ENCODE measurements around the gene ALOXE3.
A peak's percentile ranks its signal among the peaks of the same experiment; 100 is the strongest.

ALOXE3 gene

DNA sequence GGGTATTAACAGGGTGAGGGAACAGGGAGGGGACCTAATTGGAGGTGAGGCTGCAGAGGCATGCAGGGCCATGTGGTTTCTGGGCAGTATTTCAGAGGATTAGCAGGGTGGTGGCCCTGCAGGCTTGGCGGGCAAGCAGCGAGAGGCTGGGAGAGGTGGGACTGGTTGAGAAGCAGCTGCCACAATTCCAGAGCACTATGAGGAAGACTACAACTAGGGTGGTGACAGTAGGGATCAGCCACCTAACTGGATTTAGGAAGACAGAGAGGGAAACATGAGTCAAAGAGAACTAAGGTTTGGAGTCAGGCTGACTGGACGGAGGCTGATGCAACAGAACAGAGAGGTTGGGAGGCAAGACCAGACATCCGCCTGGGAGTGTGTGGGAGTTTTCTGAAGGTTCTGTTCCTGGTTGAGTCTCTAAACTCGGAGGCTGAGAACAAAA, 12.3 kb downstream of the ALOXE3 start:
- no peaks in the 10 kb centered on the region for H3K9me3 ChIP-seq (ENCODE audit: control insufficient read depth, low read length)
- peaks cover 5% of the 10 kb centered on the region for H3K4me1 ChIP-seq (ENCODE audit: control insufficient read depth, insufficient read depth, low read length, poor library complexity, severe bottlenecking)
- peak overlapping the region; percentile 49 for H3K27ac ChIP-seq (ENCODE audit: low read depth, low read length, severe bottlenecking)
- no peaks in the 10 kb centered on the region for H3K36me3 ChIP-seq (ENCODE audit: control insufficient read depth, insufficient read depth, low read length)
- H3K4me3 ChIP-seq (ENCODE audit: extremely low read depth, insufficient read depth, low read length, poor library complexity, severe bottlenecking), result no peak overlapping the region
- WGBS, 2 experiments (ENCODE audit: insufficient coverage in 2 of 2), result 81 to 89% methylated on average over 5 of the region's 5 CpGs

DNA sequence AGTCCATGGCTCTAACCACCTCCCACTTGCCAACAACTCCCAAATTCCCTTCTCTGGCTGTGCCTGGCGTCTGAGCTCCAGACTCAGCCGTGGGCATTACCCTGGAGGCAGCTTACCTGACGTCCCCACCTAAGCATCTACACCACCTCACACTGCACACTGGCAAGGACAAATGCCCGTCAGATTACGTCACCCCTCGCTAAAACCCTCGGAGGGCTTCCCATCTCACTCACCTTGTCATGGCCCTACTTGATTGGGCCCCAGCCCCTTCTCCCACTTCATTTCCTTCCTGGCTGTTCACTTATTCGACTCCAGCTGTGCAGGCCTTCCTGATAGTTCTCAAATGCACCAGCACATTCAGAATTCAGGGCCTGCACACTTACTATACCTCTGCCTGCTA, 13.4 kb downstream of the ALOXE3 start:
- peaks cover 5% of the 10 kb centered on the region for H3K4me1 ChIP-seq (ENCODE audit: control insufficient read depth, insufficient read depth, low read length, poor library complexity, severe bottlenecking)
- no peak overlapping the region for H3K4me3 ChIP-seq (ENCODE audit: extremely low read depth, insufficient read depth, low read length, poor library complexity, severe bottlenecking)
- no peak overlapping the region for H3K27ac ChIP-seq (ENCODE audit: low read depth, low read length, severe bottlenecking)
- 81 to 85% methylated on average over 5 to 8 of the region's 8 CpGs for WGBS, 2 experiments (ENCODE audit: insufficient coverage in 2 of 2)
- H3K36me3 ChIP-seq (ENCODE audit: control insufficient read depth, insufficient read depth, low read length), result no peaks in the 10 kb centered on the region
- no peaks in the 10 kb centered on the region for H3K9me3 ChIP-seq (ENCODE audit: control insufficient read depth, low read length)

DNA sequence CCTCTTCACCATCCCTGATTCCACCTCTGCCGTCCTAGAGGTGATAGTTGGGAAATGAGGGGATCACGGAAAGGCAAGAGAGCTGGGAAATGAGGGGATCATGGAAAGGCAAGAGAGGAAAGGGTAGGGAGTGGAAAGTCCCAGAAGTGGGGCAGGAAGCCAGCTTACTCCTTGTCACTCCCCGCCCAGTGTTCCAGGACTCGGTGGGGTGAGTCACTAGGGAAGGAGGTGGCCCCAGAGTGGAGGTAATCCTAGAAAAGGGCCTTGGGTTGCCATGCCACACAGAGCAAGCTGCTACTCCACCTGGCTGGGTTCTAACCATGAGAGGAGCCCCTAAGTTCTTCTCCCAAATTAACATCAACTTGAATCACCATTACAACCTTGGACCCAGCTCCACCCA, 14.8 kb downstream of the ALOXE3 start:
- WGBS, 2 experiments (ENCODE audit: insufficient coverage in 2 of 2), result 81 to 100% methylated on average over 1 to 3 of the region's 4 CpGs
- no peak overlapping the region for H3K27ac ChIP-seq (ENCODE audit: low read depth, low read length, severe bottlenecking)

DNA sequence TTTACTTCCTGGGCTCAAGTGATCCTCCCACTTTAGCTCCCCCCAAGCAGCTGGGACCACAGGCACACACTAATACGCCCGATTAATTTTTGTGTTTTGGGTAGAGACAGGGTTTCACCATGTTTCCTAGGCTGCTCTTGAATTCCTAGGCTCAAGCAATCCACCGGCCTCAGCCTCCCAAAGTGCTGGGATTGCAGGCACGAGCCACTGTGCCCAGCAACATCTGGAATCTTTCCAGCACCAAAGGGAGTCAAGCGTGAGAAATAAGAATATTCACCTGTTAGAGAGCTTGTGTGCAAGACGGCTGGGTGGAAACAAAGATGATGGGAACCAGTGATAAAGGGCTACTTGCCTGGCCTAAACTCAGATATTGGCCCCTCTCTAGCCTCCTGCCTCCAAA, 16.6 kb downstream of the ALOXE3 start:
- no peak overlapping the region for H3K4me3 ChIP-seq (ENCODE audit: extremely low read depth, insufficient read depth, low read length, poor library complexity, severe bottlenecking)
- no peaks in the 10 kb centered on the region for H3K9me3 ChIP-seq (ENCODE audit: control insufficient read depth, low read length)
- 92 to 100% methylated on average over 3 to 4 of the region's 6 CpGs for WGBS, 2 experiments (ENCODE audit: insufficient coverage in 2 of 2)
- no peak overlapping the region for H3K27ac ChIP-seq (ENCODE audit: low read depth, low read length, severe bottlenecking)
- peaks cover 5% of the 10 kb centered on the region for H3K4me1 ChIP-seq (ENCODE audit: control insufficient read depth, insufficient read depth, low read length, poor library complexity, severe bottlenecking)
- no peaks in the 10 kb centered on the region for H3K36me3 ChIP-seq (ENCODE audit: control insufficient read depth, insufficient read depth, low read length)

More for the DNA sequence above, 14.8 kb downstream of the ALOXE3 start:
- Histone ChIP-seq H3K36me3 (ENCODE audit: control insufficient read depth, insufficient read depth, low read length) (no peaks in the 10 kb centered on the region), H3K4me1 (ENCODE audit: control insufficient read depth, insufficient read depth, low read length, poor library complexity, severe bottlenecking) (peaks cover 5% of the 10 kb centered on the region), H3K9me3 (ENCODE audit: control insufficient read depth, low read length) (no peaks in the 10 kb centered on the region), H3K4me3 (ENCODE audit: extremely low read depth, insufficient read depth, low read length, poor library complexity, severe bottlenecking) (no peak overlapping the region)

DNA sequence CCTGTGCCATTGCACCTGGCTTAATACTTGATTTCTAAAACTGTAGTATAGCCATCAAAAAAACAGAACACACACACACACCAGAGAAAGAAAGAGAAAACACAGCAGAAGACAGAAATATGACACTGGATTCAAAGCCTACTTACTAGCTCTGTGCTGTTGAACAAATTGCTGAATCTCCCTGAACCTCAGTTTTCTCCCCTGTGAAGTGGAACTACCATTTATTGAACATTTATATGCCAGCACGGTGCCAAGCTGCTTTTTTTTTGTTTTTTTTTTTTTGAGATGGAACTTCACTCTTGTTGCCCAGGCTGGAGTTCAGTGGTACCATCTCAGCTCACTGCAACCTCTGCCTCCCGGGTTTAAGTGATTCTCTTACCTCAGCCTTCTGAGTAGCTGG, 17.6 kb downstream of the ALOXE3 start:
- Histone ChIP-seq H3K9me3 (ENCODE audit: control insufficient read depth, low read length) (no peaks in the 10 kb centered on the region), H3K36me3 (ENCODE audit: control insufficient read depth, insufficient read depth, low read length) (no peaks in the 10 kb centered on the region), H3K4me1 (ENCODE audit: control insufficient read depth, insufficient read depth, low read length, poor library complexity, severe bottlenecking) (no peaks in the 10 kb centered on the region), H3K4me3 (ENCODE audit: extremely low read depth, insufficient read depth, low read length, poor library complexity, severe bottlenecking) (no peak overlapping the region), H3K27ac (ENCODE audit: low read depth, low read length, severe bottlenecking) (no peak overlapping the region)
- WGBS, 2 experiments (ENCODE audit: insufficient coverage in 2 of 2), result 83 to 90% methylated on average over 1 to 2 of the region's 2 CpGs

DNA sequence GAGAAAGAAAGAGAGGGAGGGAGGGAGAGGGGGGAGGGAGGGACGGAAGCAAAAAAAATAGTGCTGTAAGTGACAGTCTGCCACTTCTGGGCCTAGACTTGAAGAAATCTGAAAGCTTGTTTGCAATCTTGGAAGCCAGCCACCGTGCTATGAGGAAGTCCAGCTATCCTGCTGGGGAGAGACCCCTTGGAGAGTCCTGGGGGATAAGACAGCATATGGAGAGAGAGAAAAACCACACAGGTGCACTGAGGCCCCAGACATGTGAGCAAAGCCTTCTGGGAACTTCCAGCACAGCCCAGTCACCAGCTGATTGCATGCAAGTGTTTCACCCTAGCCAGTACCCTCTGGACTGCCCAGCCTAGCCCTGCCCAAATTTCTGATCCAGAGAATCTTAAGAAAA, 18.2 kb downstream of the ALOXE3 start:
- no peaks in the 10 kb centered on the region for H3K36me3 ChIP-seq (ENCODE audit: control insufficient read depth, insufficient read depth, low read length)
- no peak overlapping the region for H3K4me3 ChIP-seq (ENCODE audit: extremely low read depth, insufficient read depth, low read length, poor library complexity, severe bottlenecking)
- 67 to 83% methylated on average over 2 of the region's 2 CpGs for WGBS, 2 experiments (ENCODE audit: insufficient coverage in 2 of 2)
- no peaks in the 10 kb centered on the region for H3K4me1 ChIP-seq (ENCODE audit: control insufficient read depth, insufficient read depth, low read length, poor library complexity, severe bottlenecking)
- no peak overlapping the region for H3K27ac ChIP-seq (ENCODE audit: low read depth, low read length, severe bottlenecking)
- no peaks in the 10 kb centered on the region for H3K9me3 ChIP-seq (ENCODE audit: control insufficient read depth, low read length)

DNA sequence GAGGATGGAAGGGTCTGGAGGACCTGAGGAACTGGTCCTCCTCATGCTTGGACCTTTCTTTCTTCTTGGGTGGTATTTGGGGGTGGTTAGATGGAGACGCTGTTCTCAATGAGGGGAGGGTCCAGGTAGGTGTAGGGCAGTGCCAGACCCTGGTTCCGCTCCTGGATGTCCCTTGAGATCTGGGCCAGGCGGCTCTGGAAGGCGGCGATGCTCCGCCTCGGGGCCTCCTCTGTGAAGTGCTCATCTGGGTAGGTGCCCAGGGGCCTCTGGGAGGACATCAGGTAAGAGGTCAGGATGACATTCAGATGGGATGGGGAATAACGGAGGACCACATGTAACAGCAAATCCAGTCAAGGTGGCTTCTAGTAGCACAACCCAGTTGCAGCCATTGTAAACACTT, 21.8 kb downstream of the ALOXE3 start:
- H3K27ac ChIP-seq (ENCODE audit: low read depth, low read length, severe bottlenecking), result no peak overlapping the region
- WGBS, 2 experiments (ENCODE audit: insufficient coverage in 2 of 2), result 91 to 93% methylated on average over 7 of the region's 8 CpGs

DNA sequence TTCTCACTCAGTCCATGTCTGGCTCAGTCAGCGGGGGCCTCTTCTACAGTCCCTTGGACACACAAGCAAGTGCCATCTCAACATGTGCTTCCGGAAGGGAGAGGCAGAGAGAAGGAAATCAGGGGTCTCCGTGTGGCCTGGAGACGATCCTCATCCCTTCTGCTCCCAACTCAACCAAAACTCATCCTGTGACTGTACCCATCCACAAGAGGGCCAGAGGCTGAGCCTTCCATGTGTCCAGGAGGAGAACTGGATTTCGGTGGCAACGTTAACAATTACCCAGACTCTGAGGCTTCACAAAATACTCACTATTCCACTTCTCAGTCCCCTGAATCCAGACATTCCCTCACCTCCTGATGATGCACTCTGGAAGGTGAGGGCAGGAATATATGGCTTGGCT, 23.0 kb downstream of the ALOXE3 start:
- H3K4me3 ChIP-seq (ENCODE audit: extremely low read depth, insufficient read depth, low read length, poor library complexity, severe bottlenecking), result no peak overlapping the region
- H3K4me1 ChIP-seq (ENCODE audit: control insufficient read depth, insufficient read depth, low read length, poor library complexity, severe bottlenecking), result no peaks in the 10 kb centered on the region
- no peak overlapping the region for H3K27ac ChIP-seq (ENCODE audit: low read depth, low read length, severe bottlenecking)
- 70 to 73% methylated on average over 2 to 4 of the region's 6 CpGs for WGBS, 2 experiments (ENCODE audit: insufficient coverage in 2 of 2)
- H3K9me3 ChIP-seq (ENCODE audit: control insufficient read depth, low read length), result no peaks in the 10 kb centered on the region
- no peaks in the 10 kb centered on the region for H3K36me3 ChIP-seq (ENCODE audit: control insufficient read depth, insufficient read depth, low read length)

More for the DNA sequence above, 21.8 kb downstream of the ALOXE3 start:
- H3K4me1 ChIP-seq (ENCODE audit: control insufficient read depth, insufficient read depth, low read length, poor library complexity, severe bottlenecking), result no peaks in the 10 kb centered on the region
- no peaks in the 10 kb centered on the region for H3K9me3 ChIP-seq (ENCODE audit: control insufficient read depth, low read length)
- H3K4me3 ChIP-seq (ENCODE audit: extremely low read depth, insufficient read depth, low read length, poor library complexity, severe bottlenecking), result no peak overlapping the region
- no peaks in the 10 kb centered on the region for H3K36me3 ChIP-seq (ENCODE audit: control insufficient read depth, insufficient read depth, low read length)

DNA sequence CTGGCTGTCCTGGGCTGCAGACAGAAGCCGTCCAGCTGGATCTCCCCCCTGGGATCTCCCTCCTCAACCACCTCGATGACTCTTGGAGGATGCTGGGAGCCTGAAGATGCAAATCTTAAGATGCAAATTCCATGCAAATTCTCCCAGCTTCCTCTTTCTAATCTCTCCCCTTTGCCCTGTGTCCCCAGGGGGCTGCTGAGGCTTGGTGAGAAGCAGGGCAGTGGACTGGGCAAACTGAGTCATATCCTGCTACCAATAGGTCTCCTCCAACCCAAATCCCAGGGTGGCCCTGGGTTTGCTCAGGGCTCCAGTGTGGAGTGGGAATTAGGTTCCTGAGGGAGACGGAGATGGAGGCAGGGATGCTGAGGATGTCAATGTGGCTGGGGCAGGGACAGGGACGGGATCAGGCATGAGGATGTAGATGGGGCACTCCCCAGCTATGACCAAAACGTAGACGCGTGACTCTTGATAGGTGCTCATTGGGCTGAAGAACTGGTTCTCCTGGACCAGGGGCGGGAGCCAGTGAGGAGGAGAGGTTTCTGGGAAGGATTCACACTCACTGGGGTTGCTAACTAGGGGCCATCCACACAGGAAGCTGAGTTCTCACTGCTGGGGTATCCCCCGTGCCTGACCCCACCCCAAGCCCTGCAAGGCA, 27.2 kb downstream of the ALOXE3 start:
- Histone ChIP-seq H3K4me1 (ENCODE audit: control insufficient read depth, insufficient read depth, low read length, poor library complexity, severe bottlenecking) (no peaks in the 10 kb centered on the region), H3K36me3 (ENCODE audit: control insufficient read depth, insufficient read depth, low read length) (no peaks in the 10 kb centered on the region), H3K9me3 (ENCODE audit: control insufficient read depth, low read length) (no peaks in the 10 kb centered on the region), H3K4me3 (ENCODE audit: extremely low read depth, insufficient read depth, low read length, poor library complexity, severe bottlenecking) (no peak overlapping the region), H3K27ac (ENCODE audit: low read depth, low read length, severe bottlenecking) (no peak overlapping the region)
- WGBS, 2 experiments (ENCODE audit: insufficient coverage in 2 of 2), result 65 to 77% methylated on average over 8 to 9 of the region's 9 CpGs

DNA sequence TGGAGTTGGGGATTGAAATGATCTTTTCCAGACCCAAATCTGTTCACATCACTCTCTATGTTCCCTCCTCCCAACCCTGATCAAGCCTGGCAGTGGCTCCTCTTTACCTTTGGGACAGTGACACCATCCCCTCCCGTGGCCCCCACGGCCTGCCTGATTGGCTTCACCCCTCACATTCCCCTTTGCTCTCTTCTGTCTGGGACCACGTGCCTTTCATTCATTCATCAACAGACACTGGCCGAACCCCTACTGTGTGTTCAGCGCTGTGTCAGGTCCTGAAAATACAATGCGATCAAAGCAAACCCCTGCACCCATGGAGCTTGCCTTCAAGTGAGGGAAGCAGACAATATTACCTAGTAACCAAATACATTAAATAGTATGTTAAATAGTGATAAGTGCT, 28.6 kb downstream of the ALOXE3 start:
- Histone ChIP-seq H3K9me3 (ENCODE audit: control insufficient read depth, low read length) (no peaks in the 10 kb centered on the region), H3K4me1 (ENCODE audit: control insufficient read depth, insufficient read depth, low read length, poor library complexity, severe bottlenecking) (no peaks in the 10 kb centered on the region), H3K36me3 (ENCODE audit: control insufficient read depth, insufficient read depth, low read length) (no peaks in the 10 kb centered on the region), H3K27ac (ENCODE audit: low read depth, low read length, severe bottlenecking) (no peak overlapping the region), H3K4me3 (ENCODE audit: extremely low read depth, insufficient read depth, low read length, poor library complexity, severe bottlenecking) (no peak overlapping the region)
- 50 to 72% methylated on average over 4 to 5 of the region's 6 CpGs for WGBS, 2 experiments (ENCODE audit: insufficient coverage in 2 of 2)

DNA sequence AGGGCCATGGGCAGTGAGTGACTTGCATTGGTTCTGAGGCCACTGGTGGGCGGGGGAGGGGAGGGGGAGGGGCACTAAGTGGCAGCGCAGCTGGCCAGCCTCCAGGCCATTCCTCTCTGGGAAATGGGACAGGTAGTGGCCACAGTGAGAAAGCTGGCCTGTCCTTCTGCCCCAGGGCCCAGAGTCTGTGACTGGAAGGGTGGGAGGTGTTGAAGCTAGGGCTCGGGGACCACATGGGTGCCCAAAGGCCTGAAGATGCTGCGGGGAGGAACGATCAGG, 30.4 kb downstream of the ALOXE3 start:
- H3K9me3 ChIP-seq (ENCODE audit: control insufficient read depth, low read length), result no peaks in the 10 kb centered on the region
- WGBS, 2 experiments (ENCODE audit: insufficient coverage in 2 of 2), result 80 to 89% methylated on average over 2 to 4 of the region's 5 CpGs
- H3K27ac ChIP-seq (ENCODE audit: low read depth, low read length, severe bottlenecking), result no peak overlapping the region
- no peaks in the 10 kb centered on the region for H3K36me3 ChIP-seq (ENCODE audit: control insufficient read depth, insufficient read depth, low read length)
- H3K4me1 ChIP-seq (ENCODE audit: control insufficient read depth, insufficient read depth, low read length, poor library complexity, severe bottlenecking), result no peaks in the 10 kb centered on the region
- no peak overlapping the region for H3K4me3 ChIP-seq (ENCODE audit: extremely low read depth, insufficient read depth, low read length, poor library complexity, severe bottlenecking)
